Measurements from ENCODE around the gene UQCR10. TPM values are rescaled to one million over a fixed set of nuclear protein-coding genes. Genes with fewer than 3 reads are reported as not detected.

Gene UQCR10
- total and polyA plus RNA-seq, 9 of the 15 experiments (the other 6 are each of a cell fraction or from before 2014, with no cell fraction given) = 128 to 903 (median 163) TPM

DNA sequence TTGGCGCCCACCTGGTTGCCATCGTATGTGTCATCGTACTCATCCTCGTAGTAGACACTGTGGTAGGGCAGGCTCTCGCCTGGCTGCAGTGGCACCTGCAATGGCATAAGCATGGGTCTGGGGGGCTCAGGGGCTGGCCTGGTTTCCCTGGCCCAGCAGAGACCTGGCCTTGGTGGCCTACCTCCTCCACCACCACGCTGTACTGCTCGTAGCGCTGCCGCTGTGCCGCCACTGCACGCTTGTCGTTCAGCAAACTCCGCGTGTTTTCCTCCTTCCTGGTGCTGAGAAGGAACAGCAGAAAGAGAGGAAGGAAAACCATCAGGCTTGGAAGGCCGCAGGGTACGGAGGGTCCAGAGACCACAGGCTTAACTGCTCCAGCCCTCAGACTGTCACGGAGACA lies 26.2 kb downstream of the UQCR10 start:
- no TSS peak for BruUV-seq (replicated peaks)
- peaks cover 56% of the 10 kb centered on the region for H3K36me3 ChIP-seq (ENCODE audit: control insufficient read depth, insufficient read depth, low read length)
- H3K4me3 ChIP-seq = no peak overlapping the region
- in situ Hi-C loops (cut with MboI) = no loop called here
- no peaks in the 10 kb centered on the region for H3K27me3 ChIP-seq (ENCODE audit: control insufficient read depth in 2 of 2, insufficient read depth in 2 of 2, low read length in 2 of 2)
- 92% methylated on average over 5 of the region's 17 CpGs for WGBS (ENCODE audit: insufficient coverage, low coverage, missing lambda C conversion rate)
- H3K4me2 ChIP-seq (ENCODE audit: insufficient read depth, low read length) = no peak overlapping the region
- no peak for ATAC-seq
- no peak overlapping the region for H3K9ac ChIP-seq (ENCODE audit: insufficient read depth in 1 of 2, low read depth in 2 of 2, low read length in 2 of 2)
- H3K9me3 ChIP-seq (replicated peaks; ENCODE audit: control insufficient read depth, insufficient read depth, low read depth, low read length) = no peaks in the 10 kb centered on the region
- H3K27ac ChIP-seq (ENCODE audit: extremely low read depth, low read depth, low read length) = no peak overlapping the region
- H2AFZ ChIP-seq (ENCODE audit: low read depth, low read length) = no peak overlapping the region
- TF ChIP-seq ZNF224 (CRISPR knock-in tag; IDR thresholded peaks at IDR 0.05) (no peak), POLR2G (IDR thresholded peaks at IDR 0.05; ENCODE audit: low read depth, low read length) (0 out of 2 replicates have a peak, but pooled peaks have one; percentile 8)
- TF ChIP-seq, protein P1, sequence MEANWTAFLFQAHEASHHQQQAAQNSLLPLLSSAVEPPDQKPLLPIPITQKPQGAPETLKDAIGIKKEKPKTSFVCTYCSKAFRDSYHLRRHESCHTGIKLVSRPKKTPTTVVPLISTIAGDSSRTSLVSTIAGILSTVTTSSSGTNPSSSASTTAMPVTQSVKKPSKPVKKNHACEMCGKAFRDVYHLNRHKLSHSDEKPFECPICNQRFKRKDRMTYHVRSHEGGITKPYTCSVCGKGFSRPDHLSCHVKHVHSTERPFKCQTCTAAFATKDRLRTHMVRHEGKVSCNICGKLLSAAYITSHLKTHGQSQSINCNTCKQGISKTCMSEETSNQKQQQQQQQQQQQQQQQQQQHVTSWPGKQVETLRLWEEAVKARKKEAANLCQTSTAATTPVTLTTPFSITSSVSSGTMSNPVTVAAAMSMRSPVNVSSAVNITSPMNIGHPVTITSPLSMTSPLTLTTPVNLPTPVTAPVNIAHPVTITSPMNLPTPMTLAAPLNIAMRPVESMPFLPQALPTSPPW (CRISPR knock-in tag; IDR thresholded peaks at IDR 0.05) = no peak
- no peaks in the 10 kb centered on the region for H4K20me1 ChIP-seq (replicated peaks; ENCODE audit: control insufficient read depth, insufficient read depth, low read length)
- DNase-seq (ENCODE audit: extremely low read depth in 1 of 4, low spot score in 3 of 4) = no peak
- intact Hi-C loops (cut with micrococcal nuclease) = no loop called here
- no peaks in the 10 kb centered on the region for H3K79me2 ChIP-seq (ENCODE audit: control insufficient read depth, insufficient read depth, low read length)
- H3K4me1 ChIP-seq (replicated peaks in 1 of 2; ENCODE audit: control insufficient read depth in 2 of 2, insufficient read depth in 2 of 2, low read length in 2 of 2) = peaks cover 0 to 4% of the 10 kb centered on the region in 2 experiments; a peak in 4 of 5 replicates
- POLR2A ChIA-PET = interaction anchor here (0.7 kb wide), 1 partner anchor 18 kb away, joined by 3 read pairs; no protein-coding TSS in a partner anchor
- CTCF ChIA-PET (ENCODE audit: low intra/inter-chr PET ratio) = no interaction called here
- no peak for FAIRE-seq
- H3K9me1 ChIP-seq (ENCODE audit: control insufficient read depth, insufficient read depth, low read length) = no peaks in the 10 kb centered on the region

DNA sequence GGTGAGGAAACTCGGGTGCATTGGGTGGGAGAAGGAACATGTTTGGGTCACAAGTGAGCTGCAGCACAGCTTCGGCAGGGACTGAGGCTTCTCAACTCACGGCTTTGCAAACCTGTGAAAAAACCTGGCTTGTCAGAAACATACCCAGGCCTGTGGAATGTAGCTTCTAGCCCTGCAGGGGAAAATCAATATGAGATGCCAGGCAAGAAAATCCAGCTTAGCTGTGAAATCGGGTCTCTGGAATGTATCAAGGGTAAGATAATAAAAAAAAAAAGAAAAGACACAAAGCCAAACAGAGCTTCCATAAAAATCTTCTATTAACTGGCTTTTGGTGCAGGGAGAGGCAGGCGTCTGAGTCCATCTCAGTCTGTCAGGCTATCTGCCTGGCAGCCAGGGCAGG lies 28.5 kb downstream of the UQCR10 start:
- intact Hi-C loops (cut with micrococcal nuclease) = no loop called here
- no peak for FAIRE-seq

More for the DNA sequence above, 28.5 kb downstream of the UQCR10 start:
- no peaks in the 10 kb centered on the region for H3K79me2 ChIP-seq (ENCODE audit: control insufficient read depth, insufficient read depth, low read length)
- H3K9ac ChIP-seq (ENCODE audit: insufficient read depth in 1 of 2, low read depth in 2 of 2, low read length in 2 of 2) = no peak overlapping the region
- no peak overlapping the region for H3K4me3 ChIP-seq
- no peaks in the 10 kb centered on the region for H4K20me1 ChIP-seq (replicated peaks; ENCODE audit: control insufficient read depth, insufficient read depth, low read length)
- DNase-seq (ENCODE audit: extremely low read depth in 1 of 4, low spot score in 3 of 4) (no peak), ATAC-seq (no peak)
- H3K27me3 ChIP-seq (ENCODE audit: control insufficient read depth in 2 of 2, insufficient read depth in 2 of 2, low read length in 2 of 2) = no peaks in the 10 kb centered on the region
- no TSS peak for BruUV-seq (replicated peaks)
- in situ Hi-C loops (cut with MboI) = no loop called here
- no peaks in the 10 kb centered on the region for H3K9me3 ChIP-seq (replicated peaks; ENCODE audit: control insufficient read depth, insufficient read depth, low read depth, low read length)
- ChIA-PET POLR2A (interaction anchor here (0.9 kb wide), 1 partner anchor 9 kb away, joined by 3 read pairs; no protein-coding TSS in a partner anchor), CTCF (ENCODE audit: low intra/inter-chr PET ratio) (no interaction called here)
- H3K4me1 ChIP-seq (replicated peaks in 1 of 2; ENCODE audit: control insufficient read depth in 2 of 2, insufficient read depth in 2 of 2, low read length in 2 of 2) = peaks cover 16 to 20% of the 10 kb centered on the region in 2 experiments
- H3K4me2 ChIP-seq (ENCODE audit: insufficient read depth, low read length) = no peak overlapping the region
- no peaks in the 10 kb centered on the region for H3K9me1 ChIP-seq (ENCODE audit: control insufficient read depth, insufficient read depth, low read length)
- H3K36me3 ChIP-seq (ENCODE audit: control insufficient read depth, insufficient read depth, low read length) = peaks cover 53% of the 10 kb centered on the region
- no peak overlapping the region for H2AFZ ChIP-seq (ENCODE audit: low read depth, low read length)
- 93% methylated on average over 4 of the region's 5 CpGs for WGBS (ENCODE audit: insufficient coverage, low coverage, missing lambda C conversion rate)
- TF ChIP-seq, protein P2, sequence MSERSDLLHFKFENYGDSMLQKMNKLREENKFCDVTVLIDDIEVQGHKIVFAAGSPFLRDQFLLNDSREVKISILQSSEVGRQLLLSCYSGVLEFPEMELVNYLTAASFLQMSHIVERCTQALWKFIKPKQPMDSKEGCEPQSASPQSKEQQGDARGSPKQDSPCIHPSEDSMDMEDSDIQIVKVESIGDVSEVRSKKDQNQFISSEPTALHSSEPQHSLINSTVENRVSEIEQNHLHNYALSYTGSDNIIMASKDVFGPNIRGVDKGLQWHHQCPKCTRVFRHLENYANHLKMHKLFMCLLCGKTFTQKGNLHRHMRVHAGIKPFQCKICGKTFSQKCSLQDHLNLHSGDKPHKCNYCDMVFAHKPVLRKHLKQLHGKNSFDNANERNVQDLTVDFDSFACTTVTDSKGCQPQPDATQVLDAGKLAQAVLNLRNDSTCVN (CRISPR knock-in tag; IDR thresholded peaks at IDR 0.05) = no peak
- TF ChIP-seq YY1 (IDR thresholded peaks at IDR 0.05; ENCODE audit: borderline replicate concordance in 1 of 3, control insufficient read depth in 1 of 3, extremely low read depth in 1 of 3, insufficient read depth in 3 of 3, insufficient read length in 1 of 3, insufficient replicate concordance in 2 of 3, low read depth in 1 of 3, low read length in 2 of 3) = no peak
- no peak for TF ChIP-seq RUNX1 (IDR thresholded peaks at IDR 0.05; ENCODE audit: low read depth)
- no peak for TF ChIP-seq DDX20 (tag; IDR thresholded peaks at IDR 0.05; ENCODE audit: low read depth)
- no peak for TF ChIP-seq GTF2E2 (tag; IDR thresholded peaks at IDR 0.05)
- no peak for TF ChIP-seq RNF2 (IDR thresholded peaks at IDR 0.05)
- TF ChIP-seq SREBF1 (IDR thresholded peaks at IDR 0.05; ENCODE audit: borderline replicate concordance, low read depth, low read length) = no peak
- TF ChIP-seq SIX5 (IDR thresholded peaks at IDR 0.05; ENCODE audit: borderline replicate concordance in 1 of 2, insufficient read depth in 1 of 2, low read depth in 1 of 2, low read length in 2 of 2) = no peak
- H3K27ac ChIP-seq (ENCODE audit: extremely low read depth, low read depth, low read length) = no peak overlapping the region
